Measurements from ENCODE around the gene BBLN.

BBLN gene

DNA sequence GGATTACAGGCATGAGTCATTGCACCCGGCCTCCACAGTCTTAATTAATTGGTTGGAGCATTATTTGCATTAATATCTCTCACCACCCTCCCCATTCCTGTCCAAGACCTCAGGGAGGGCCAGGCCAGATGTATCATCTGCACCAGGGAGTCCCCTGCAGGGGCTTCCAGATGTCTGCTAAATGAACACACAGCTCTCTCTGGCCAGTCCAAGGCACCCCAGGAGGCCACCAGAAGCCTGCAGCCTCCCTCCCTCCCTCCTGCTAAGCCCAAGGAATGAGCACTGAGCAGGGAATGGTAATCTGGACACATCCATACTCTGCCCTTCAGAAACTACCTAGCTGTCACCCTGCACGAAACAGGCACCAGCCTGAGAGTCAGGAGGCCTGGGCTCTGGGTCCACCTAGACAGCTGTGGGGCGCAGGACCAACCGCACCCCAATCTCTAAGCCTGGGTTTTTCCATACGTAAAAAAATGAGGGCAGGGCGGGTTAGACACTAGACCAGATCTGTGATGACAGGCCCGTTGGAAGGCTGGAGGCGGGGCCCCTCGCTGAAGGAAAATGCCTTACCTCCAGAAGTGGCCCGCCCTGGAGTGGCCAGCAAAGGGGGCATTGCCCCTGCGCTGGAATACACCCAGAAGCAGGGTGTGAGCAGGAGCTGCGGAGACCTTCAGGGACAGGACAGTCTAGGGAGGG lies 23.0 kb downstream of the BBLN start:
- Mint-ChIP-seq H3K4me3 (no peak overlapping the region), H3K27me3 (no peaks in the 10 kb centered on the region), H3K27ac (ENCODE audit: low read depth) (no peak overlapping the region), H3K9me3 (no peaks in the 10 kb centered on the region), H3K4me1 (peaks cover 22% of the 10 kb centered on the region), H3K36me3 (ENCODE audit: insufficient read depth) (peaks cover 31% of the 10 kb centered on the region)
- no peak for DNase-seq (ENCODE audit: low spot score in 2 of 2)
- ATAC-seq (replicated peaks; ENCODE audit: extremely low read depth, poor library complexity, severe bottlenecking) = no peak

- Mint-ChIP-seq H3K4me1 (peaks cover 38% of the 10 kb centered on the region), H3K9me3 (no peaks in the 10 kb centered on the region), H3K4me3 (no peak overlapping the region), H3K27me3 (no peaks in the 10 kb centered on the region), H3K36me3 (ENCODE audit: insufficient read depth) (peaks cover 36% of the 10 kb centered on the region), H3K27ac (ENCODE audit: low read depth) (peak overlapping the region; percentile 78)
- ATAC-seq (replicated peaks; ENCODE audit: extremely low read depth, poor library complexity, severe bottlenecking) = no peak
- DNase-seq (ENCODE audit: low spot score in 2 of 2) = no peak
These were observed 26.2 kb downstream of the BBLN start for GRCh38 chr9:128185979-128186965.

GRCh38 chr9:128187361-128187760 lies 27.3 kb downstream of the BBLN start:
- DNase-seq (ENCODE audit: low spot score in 2 of 2) = no peak
- H3K9me3 Mint-ChIP-seq = no peaks in the 10 kb centered on the region
- H3K4me1 Mint-ChIP-seq = peaks cover 38% of the 10 kb centered on the region
- H3K27me3 Mint-ChIP-seq = no peaks in the 10 kb centered on the region
- no peak for ATAC-seq (replicated peaks; ENCODE audit: extremely low read depth, poor library complexity, severe bottlenecking)
- H3K27ac Mint-ChIP-seq (ENCODE audit: low read depth) = peak overlapping the region; percentile 88
- H3K36me3 Mint-ChIP-seq (ENCODE audit: insufficient read depth) = peaks cover 37% of the 10 kb centered on the region
- H3K4me3 Mint-ChIP-seq = no peak overlapping the region

GRCh38 chr9:128188209-128188608 lies 28.1 kb downstream of the BBLN start:
- H3K27ac Mint-ChIP-seq (ENCODE audit: low read depth) = peak overlapping the region; percentile 88

GRCh38 chr9:128190013-128190412 lies 29.9 kb downstream of the BBLN start:
- Mint-ChIP-seq H3K4me1 (peaks cover 33% of the 10 kb centered on the region), H3K27ac (ENCODE audit: low read depth) (peak overlapping the region; percentile 41), H3K27me3 (no peaks in the 10 kb centered on the region), H3K36me3 (ENCODE audit: insufficient read depth) (peaks cover 31% of the 10 kb centered on the region), H3K9me3 (no peaks in the 10 kb centered on the region), H3K4me3 (peak overlapping the region; percentile 88)
- no peak for ATAC-seq (replicated peaks; ENCODE audit: extremely low read depth, poor library complexity, severe bottlenecking)
- no peak for DNase-seq (ENCODE audit: low spot score in 2 of 2)

More at GRCh38 chr9:128188209-128188608, 28.1 kb downstream of the BBLN start:
- Mint-ChIP-seq H3K4me1 (peaks cover 33% of the 10 kb centered on the region), H3K9me3 (no peaks in the 10 kb centered on the region), H3K4me3 (no peak overlapping the region), H3K36me3 (ENCODE audit: insufficient read depth) (peaks cover 35% of the 10 kb centered on the region), H3K27me3 (no peaks in the 10 kb centered on the region)
- DNase-seq (ENCODE audit: low spot score in 2 of 2) = no peak
- ATAC-seq (replicated peaks; ENCODE audit: extremely low read depth, poor library complexity, severe bottlenecking) = no peak

- peak; percentile 57 for ATAC-seq (replicated peaks; ENCODE audit: extremely low read depth, poor library complexity, severe bottlenecking)
- peak in 1 of 2 donors; percentile 32 for DNase-seq (ENCODE audit: low spot score in 2 of 2)
- Mint-ChIP-seq H3K27me3 (no peaks in the 10 kb centered on the region), H3K27ac (ENCODE audit: low read depth) (peak overlapping the region; percentile 90), H3K9me3 (no peaks in the 10 kb centered on the region), H3K4me1 (peaks cover 33% of the 10 kb centered on the region), H3K4me3 (peak overlapping the region; percentile 88), H3K36me3 (ENCODE audit: insufficient read depth) (peaks cover 28% of the 10 kb centered on the region)
These were observed 30.7 kb downstream of the BBLN start for GRCh38 chr9:128190516-128191405.

GRCh38 chr9:128191406-128192046 lies 31.5 kb downstream of the BBLN start, which contains the start of gene CIZ1:
TSS of gene CIZ1 (minus strand) at chr9:128191572. CDS start at chr9:128190857, 715 bp downstream.
- Mint-ChIP-seq H3K9me3 (no peaks in the 10 kb centered on the region), H3K27me3 (no peaks in the 10 kb centered on the region), H3K27ac (ENCODE audit: low read depth) (peak within 1 kb of the TSS; percentile 90), H3K36me3 (ENCODE audit: insufficient read depth) (peaks cover 28% of the 10 kb centered on the region), H3K4me3 (peak within 1 kb of the TSS; percentile 88), H3K4me1 (peaks cover 28% of the 10 kb centered on the region)
- DNase-seq (ENCODE audit: low spot score in 2 of 2) (peak; percentile 48 to 63), ATAC-seq (replicated peaks; ENCODE audit: extremely low read depth, poor library complexity, severe bottlenecking) (peak; percentile 90)

DNA sequence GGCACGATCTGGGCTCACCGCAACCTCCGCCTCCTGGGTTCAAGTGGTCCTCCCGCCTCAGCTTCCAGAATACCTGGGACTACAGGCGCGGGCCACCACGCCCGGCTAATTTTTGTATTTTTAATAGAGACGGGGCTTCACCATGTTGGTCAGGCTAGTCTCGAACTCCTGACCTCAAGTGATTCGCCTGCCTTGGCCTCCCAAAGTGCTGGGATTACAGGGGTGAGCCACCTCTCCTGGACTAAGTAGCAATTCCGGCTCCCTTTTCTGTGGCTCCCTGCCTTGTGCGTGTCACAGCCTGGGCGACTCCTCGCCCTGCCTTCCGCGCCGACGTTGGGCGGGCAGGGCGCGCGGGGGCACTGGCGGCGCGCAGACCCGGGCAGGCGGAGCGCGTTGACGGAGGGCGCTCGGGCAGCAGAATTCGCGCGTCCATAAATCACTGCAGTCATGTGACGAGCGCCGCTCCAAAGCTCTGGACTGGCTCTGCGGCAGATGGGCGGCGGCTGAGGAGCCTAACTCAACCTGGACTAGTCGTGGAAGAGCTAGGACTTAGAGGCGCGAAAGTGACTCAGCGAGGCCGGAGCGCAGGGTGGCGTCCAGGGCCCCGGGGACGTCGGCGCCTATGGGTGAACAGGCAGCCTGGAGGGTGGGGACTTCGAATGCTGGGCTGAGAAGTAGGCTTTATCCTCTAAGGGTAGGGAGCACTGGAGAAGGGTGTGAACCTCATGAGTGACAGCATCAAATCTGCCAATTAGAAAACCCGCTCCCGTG lies 32.7 kb downstream of the BBLN start:
- Mint-ChIP-seq H3K4me1 (peaks cover 23% of the 10 kb centered on the region), H3K9me3 (no peaks in the 10 kb centered on the region)

GRCh38 chr9:128193469-128194096 lies 33.5 kb downstream of the BBLN start:
- H3K9me3 Mint-ChIP-seq = no peaks in the 10 kb centered on the region
- H3K36me3 Mint-ChIP-seq (ENCODE audit: insufficient read depth) = peaks cover 13% of the 10 kb centered on the region
- H3K27ac Mint-ChIP-seq (ENCODE audit: low read depth) = no peak overlapping the region
- no peak overlapping the region for H3K4me3 Mint-ChIP-seq
- H3K27me3 Mint-ChIP-seq = no peaks in the 10 kb centered on the region
- DNase-seq (ENCODE audit: low spot score in 2 of 2) (no peak), ATAC-seq (replicated peaks; ENCODE audit: extremely low read depth, poor library complexity, severe bottlenecking) (no peak)
- H3K4me1 Mint-ChIP-seq = peaks cover 17% of the 10 kb centered on the region

More for the DNA sequence above, 32.7 kb downstream of the BBLN start:
- no peak overlapping the region for H3K27ac Mint-ChIP-seq (ENCODE audit: low read depth)
- H3K27me3 Mint-ChIP-seq = no peaks in the 10 kb centered on the region
- ATAC-seq (replicated peaks; ENCODE audit: extremely low read depth, poor library complexity, severe bottlenecking) (no peak), DNase-seq (ENCODE audit: low spot score in 2 of 2) (no peak)
- H3K4me3 Mint-ChIP-seq = no peak overlapping the region
- H3K36me3 Mint-ChIP-seq (ENCODE audit: insufficient read depth) = peaks cover 21% of the 10 kb centered on the region

- Mint-ChIP-seq H3K4me3 (no peak overlapping the region), H3K9me3 (no peaks in the 10 kb centered on the region), H3K36me3 (ENCODE audit: insufficient read depth) (no peaks in the 10 kb centered on the region), H3K27ac (ENCODE audit: low read depth) (no peak overlapping the region), H3K4me1 (peaks cover 9% of the 10 kb centered on the region), H3K27me3 (peaks cover 19% of the 10 kb centered on the region)
- no peak for ATAC-seq (replicated peaks; ENCODE audit: extremely low read depth, poor library complexity, severe bottlenecking)
- DNase-seq (ENCODE audit: low spot score in 2 of 2) = no peak
These were observed 41.6 kb downstream of the BBLN start for GRCh38 chr9:128201441-128202369.

Measured in central memory CD8-positive, alpha-beta T cell (primary cell).